Kidney (tissue), 14 donors: ENCODE measurements around the gene RBMS3. TPM values are rescaled to one million over a fixed set of nuclear protein-coding genes. Genes with fewer than 3 reads are reported as not detected.

ENCODE experiments used
- DNase-seq, 5 donors: peaks; one replicate each; pipeline ENCODE4 v3.0.0-alpha.2; 2013 to 2020
- FAIRE-seq: peaks from 2 replicates; lab custom pipeline; 2012; peaks lifted over from hg19 to GRCh38; lab: Jason Lieb, UNC
- H3K27ac ChIP-seq, 2 donors: one replicate each; pipeline ENCODE4 v1.7.0; 2013; ENCODE audit warnings: low read depth in 2 of 2, low read length in 2 of 2, inconsistent platforms in 1 of 2
- H3K27me3 ChIP-seq: one replicate; pipeline ENCODE4 v1.7.1; 2013; ENCODE audit warnings: low read length, inconsistent platforms; ENCODE audit not compliant: control insufficient read depth, insufficient read depth
- H3K36me3 ChIP-seq, 3 donors: one replicate each; pipeline versions ENCODE4 v1.7.0 to v1.7.1; 2013; ENCODE audit warnings: low read length in 3 of 3, control low read depth in 1 of 3, inconsistent platforms in 1 of 3; ENCODE audit not compliant: insufficient read depth in 3 of 3, control insufficient read depth in 2 of 3
- H3K4me1 ChIP-seq, 3 donors: one replicate each; pipeline versions ENCODE4 v1.7.0 to v1.7.1; 2013; ENCODE audit warnings: low read length in 3 of 3, inconsistent platforms in 1 of 3, low read depth in 1 of 3; ENCODE audit not compliant: control insufficient read depth in 2 of 3, insufficient read depth in 2 of 3
- H3K4me3 ChIP-seq, 3 donors: one replicate each; pipeline versions ENCODE4 v1.7.0 to v1.8.1; 2013; ENCODE audit warnings: low read length in 3 of 3, control low read depth in 1 of 3, inconsistent platforms in 1 of 3
- H3K9ac ChIP-seq, 3 donors: one replicate each; pipeline versions ENCODE4 v1.7.0 to v1.7.1; 2013; ENCODE audit warnings: low read length in 3 of 3, control low read depth in 1 of 3, inconsistent platforms in 1 of 3
- H3K9me3 ChIP-seq, 3 donors: one replicate each; pipeline versions ENCODE4 v1.7.0 to v1.7.1; 2013; ENCODE audit warnings: low read length in 3 of 3, control low read depth in 1 of 3, inconsistent platforms in 1 of 3; ENCODE audit not compliant: control insufficient read depth in 2 of 3, insufficient read depth in 1 of 3
- CTCF ChIP-seq: IDR thresholded peaks from 3 replicates; pipeline ENCODE4 v1.5.1; 2012; ENCODE audit warnings: mild to moderate bottlenecking, moderate library complexity, borderline replicate concordance; ENCODE audit not compliant: insufficient read depth; ENCODE audit errors: extremely low read depth
- intact Hi-C: fragments of 100-400 bp; cut with DNase I; formaldehyde crosslinking; loops from one replicate; pipeline ENCODE4 v1.11.1; 2022
- polyA plus RNA-seq: library from polyadenylated mRNA; stranded (reverse); fragments of 350-450 nt; fragmentation: Illumina TruSeq; extraction: RNeasy Lipid Tissue Mini Kit (QIAGEN cat#74804); gene quantifications from one replicate; pipeline ENCODE4 v1.2.3, GENCODE V29; 2014; ENCODE audit warnings: low read depth, low replicate concordance; ENCODE audit not compliant: insufficient read depth
- total RNA-seq: library from RNA; stranded (reverse); fragmentation: NEBNext Ultra II Directional; extraction: Animal tissue kit (Norgen Biotek cat#: 25700); gene quantifications from one replicate; pipeline ENCODE4 v1.2.1, GENCODE V29; 2021
- donor health status: control.
- donor health status: control.
- donor health status: control.
- donor health status: control.
- donor health status: control.
- donor health status: DM: yes; HTN: yes; CAD: no.
- donor health status: Normal renal cell carcinoma (clear cell type).

Gene RBMS3
- total and polyA plus RNA-seq, 2 donors from 2014 or later: 3.2 to 48.8 TPM

DNA sequence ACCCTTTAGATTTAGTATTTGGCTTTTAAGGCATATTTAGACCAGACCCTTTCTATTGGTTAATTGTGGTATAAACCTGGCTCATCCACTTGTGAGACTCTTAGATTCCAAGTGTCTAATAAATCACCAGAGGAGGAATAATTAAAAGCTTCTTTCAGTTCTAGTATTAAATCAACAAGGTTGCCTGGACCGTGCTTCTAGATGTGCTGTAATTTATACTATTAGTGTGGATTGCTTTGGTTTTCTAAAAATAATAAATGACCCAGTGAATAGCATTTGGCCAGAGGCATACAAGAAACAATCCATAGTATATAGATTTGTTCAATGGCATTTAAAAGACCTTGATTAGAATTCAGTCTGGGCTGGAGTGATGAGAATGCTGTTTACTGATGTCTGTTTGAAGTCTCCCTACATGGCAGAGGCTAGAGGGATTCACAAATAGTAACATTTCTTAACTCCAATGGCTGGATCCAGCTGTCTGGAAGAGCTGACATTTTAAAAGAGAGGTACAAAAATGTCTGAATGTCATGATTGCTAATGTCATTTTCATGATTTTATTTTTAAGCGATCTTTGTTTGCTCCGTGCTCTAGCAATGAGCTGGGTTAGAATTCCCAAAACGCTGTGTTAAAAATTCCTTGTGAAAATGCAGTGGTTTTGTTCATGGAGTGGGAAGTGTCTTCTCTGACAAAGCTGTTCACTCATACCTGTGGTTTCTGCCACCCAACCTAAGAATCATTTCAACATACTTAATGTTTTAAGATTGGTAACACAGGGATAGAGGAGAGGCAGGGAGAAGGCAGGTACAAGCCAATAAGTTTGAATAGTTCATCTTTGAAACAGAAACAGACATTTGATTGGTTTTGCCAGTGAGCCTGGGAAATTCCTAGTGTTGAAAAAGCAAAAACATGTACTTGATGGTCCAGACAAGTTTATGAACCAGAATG is 89.9 kb downstream of the RBMS3 start:
- intact Hi-C loops: no loop called here
- Histone ChIP-seq H3K4me1 (no peaks in the 10 kb centered on the region), H3K9me3 (no peaks in the 10 kb centered on the region), H3K27me3 (no peaks in the 10 kb centered on the region), H3K27ac (no peak overlapping the region), H3K4me3 (no peak overlapping the region), H3K36me3 (no peaks in the 10 kb centered on the region), H3K9ac (no peak overlapping the region)
- no peak for TF ChIP-seq CTCF
- FAIRE-seq (no peak), DNase-seq (peak in 2 of 5 donors; percentile 62 to 71)

DNA sequence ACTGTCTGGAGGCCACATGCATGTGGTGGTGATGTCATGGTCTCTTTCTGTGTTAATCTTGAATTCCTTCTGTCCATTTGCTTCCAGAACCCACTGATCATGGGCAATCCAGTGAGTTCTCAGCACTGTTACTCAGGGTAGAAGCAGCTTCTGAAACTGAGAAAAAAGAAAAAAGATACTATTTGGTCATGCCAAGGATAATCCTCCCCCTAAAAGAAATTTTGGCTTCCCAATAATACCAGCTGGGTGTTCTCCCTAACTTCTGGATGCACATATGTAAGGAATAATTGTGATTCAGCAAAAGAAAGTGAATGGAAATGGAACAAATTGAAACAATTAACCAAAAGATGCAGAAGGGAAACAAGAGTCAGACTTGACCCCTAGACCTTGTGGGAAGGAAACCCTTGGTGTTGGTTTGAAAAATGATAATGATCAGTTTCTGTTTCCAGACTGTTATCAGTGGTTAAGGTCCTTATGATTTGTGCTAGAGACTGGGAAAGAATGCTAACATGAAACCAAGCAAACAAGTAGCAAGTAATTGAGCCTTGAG is 92.3 kb downstream of the RBMS3 start:
- DNase-seq: no peak
- no peak overlapping the region for H3K4me3 ChIP-seq
- no peaks in the 10 kb centered on the region for H3K9me3 ChIP-seq
- no peak for TF ChIP-seq CTCF
- H3K27me3 ChIP-seq: no peaks in the 10 kb centered on the region
- intact Hi-C loops: no loop called here
- no peak overlapping the region for H3K27ac ChIP-seq
- no peak overlapping the region for H3K9ac ChIP-seq
- H3K36me3 ChIP-seq: no peaks in the 10 kb centered on the region
- H3K4me1 ChIP-seq: no peaks in the 10 kb centered on the region
- no peak for FAIRE-seq

GRCh38 chr3:29374226-29374625 is 93.4 kb downstream of the RBMS3 start:
- intact Hi-C loops: no loop called here
- Histone ChIP-seq H3K27me3 (no peaks in the 10 kb centered on the region), H3K27ac (no peak overlapping the region), H3K9me3 (no peaks in the 10 kb centered on the region), H3K4me3 (no peak overlapping the region), H3K4me1 (no peaks in the 10 kb centered on the region), H3K36me3 (no peaks in the 10 kb centered on the region), H3K9ac (no peak overlapping the region)
- no peak for FAIRE-seq
- TF ChIP-seq CTCF: no peak
- DNase-seq: no peak
